HCT116 (cell line): Measurements from ENCODE around the gene KCNH3. TPM values are rescaled to one million over a fixed set of nuclear protein-coding genes. Genes with fewer than 3 reads are reported as not detected.

Source experiments
- ATAC-seq: fragments of 200-7000 bp; cut with Tn5 transposase; 2 replicates; pipeline ENCODE4 v1.9.1; 2020; ENCODE audit warnings: mild to moderate bottlenecking, moderate library complexity
- BruUV-seq: library from RNA; stranded (reverse); fragments of 400-500 nt; replicated peaks from 2 replicates; lab custom pipeline; 2021; lab: Mats Ljungman, UMichigan
- CTCF ChIA-PET: fragments of 300-600 bp; sonication (Branson Sonifier 250); formaldehyde crosslinking; loops from one replicate; lab custom pipeline; 2021; ENCODE audit warnings: antibody characterized with exemption; lab: Charles Lee
- POLR2A ChIA-PET: fragments of 300-600, 350-600 bp; sonication (Branson Sonifier 250); formaldehyde crosslinking; loops from one replicate; lab custom pipeline; 2021; ENCODE audit warnings: antibody characterized with exemption; lab: Charles Lee
- RAD21 ChIA-PET, 2 experiments: fragments of 300-600 bp; sonication (Branson Sonifier 250); formaldehyde crosslinking; loops; one replicate each; lab custom pipeline; 2023; ENCODE audit warnings: low total read pairs in 2 of 2; ENCODE audit not compliant: uncharacterized antibody in 2 of 2, unreplicated experiment in 2 of 2, low non-redundant PET in 1 of 2; lab: Charles Lee
- DNase-seq: peaks from one replicate; pipeline ENCODE4 v3.0.0-alpha.2; 2010; ENCODE audit warnings: low read depth, low spot score
- H2AFZ ChIP-seq: fragments of 200-600 bp; shearing (Covaris generic), sonication (generic); 2 replicates; pipeline ENCODE4 v1.6.1; 2017; ENCODE audit warnings: low read depth, mixed run types, mixed read lengths, antibody characterized with exemption, low read length; ENCODE audit not compliant: poor library complexity, severe bottlenecking
- H3K27ac ChIP-seq: 2 replicates; pipeline ENCODE4 v1.5.1; 2012; ENCODE audit warnings: low read depth, low read length
- H3K27me3 ChIP-seq: fragments of 200-600 bp; sonication (generic); 2 replicates; pipeline ENCODE4 v1.6.1; 2016; ENCODE audit warnings: mixed run types, low read length, mixed read lengths; ENCODE audit not compliant: insufficient read depth
- H3K36me3 ChIP-seq, 2 experiments: fragments of 200-500 bp in 1 of 2; fragments of 200-600 bp in 1 of 2; sonication (Bioruptor generic) in 1 of 2; sonication (generic) in 1 of 2; 2 replicates each; pipeline versions ENCODE4 v1.5.1 to v1.6.1; 2014 to 2016; ENCODE audit warnings: low read length in 2 of 2, inconsistent platforms in 1 of 2, mixed read lengths in 1 of 2, mixed run types in 1 of 2; ENCODE audit not compliant: insufficient read depth in 2 of 2, control insufficient read depth in 1 of 2
- H3K4me1 ChIP-seq, 2 experiments: fragments of 200-600 bp in 1 of 2; sonication (generic) in 1 of 2; 2 replicates each; pipeline versions ENCODE4 v1.5.1 to v1.6.1; 2012 to 2017; ENCODE audit warnings: low read length in 2 of 2, inconsistent platforms in 1 of 2, mild to moderate bottlenecking in 1 of 2, mixed read lengths in 1 of 2, mixed run types in 1 of 2, moderate library complexity in 1 of 2; ENCODE audit not compliant: insufficient read depth in 2 of 2, control insufficient read depth in 1 of 2
- H3K4me2 ChIP-seq: fragments of 200-600 bp; sonication (generic); 2 replicates; pipeline ENCODE4 v1.6.1; 2017; ENCODE audit warnings: mixed run types, low read length, mixed read lengths
- H3K4me3 ChIP-seq, 2 experiments: fragments of 200-600 bp in 1 of 2; sonication (generic) in 1 of 2; replicated peaks in 1 of 2; 2 replicates each; pipeline ENCODE4 v1.5.1; 2011 to 2016; ENCODE audit warnings: low read length in 2 of 2, control low read depth in 1 of 2, low read depth in 1 of 2, mild to moderate bottlenecking in 1 of 2, mixed read lengths in 1 of 2, mixed run types in 1 of 2
- H3K79me2 ChIP-seq: fragments of 200-600 bp; sonication (generic); 2 replicates; pipeline ENCODE4 v1.6.1; 2017; ENCODE audit warnings: mild to moderate bottlenecking, mixed run types, low read length, moderate library complexity, mixed read lengths; ENCODE audit not compliant: insufficient read depth
- H3K9ac ChIP-seq: fragments of 200-600 bp; sonication (generic); 2 replicates; pipeline ENCODE4 v1.6.1; 2016; ENCODE audit warnings: low read length, mixed read lengths
- H3K9me2 ChIP-seq: fragments of 200-600 bp; sonication (generic), shearing (Covaris generic); 2 replicates; pipeline ENCODE4 v1.6.1; 2017; ENCODE audit warnings: mixed run types, mild to moderate bottlenecking, moderate library complexity; ENCODE audit not compliant: insufficient read depth
- H3K9me3 ChIP-seq, 2 experiments: fragments of 200-500 bp in 1 of 2; fragments of 200-600 bp in 1 of 2; sonication (Bioruptor generic) in 1 of 2; sonication (generic) in 1 of 2; 2 replicates each; pipeline ENCODE4 v1.6.1; 2014 to 2017; ENCODE audit warnings: low read length in 2 of 2, mixed read lengths in 2 of 2, inconsistent platforms in 1 of 2, low read depth in 1 of 2, mild to moderate bottlenecking in 1 of 2, mixed run types in 1 of 2, moderate library complexity in 1 of 2; ENCODE audit not compliant: control insufficient read depth in 1 of 2, insufficient read depth in 1 of 2
- H4K20me1 ChIP-seq: fragments of 200-600 bp; sonication (generic), shearing (Covaris generic); 2 replicates; pipeline ENCODE4 v1.6.1; 2017; ENCODE audit warnings: mixed run types, mild to moderate bottlenecking, moderate library complexity; ENCODE audit not compliant: insufficient read depth
- CEBPB ChIP-seq: IDR thresholded peaks from 2 replicates; pipeline ENCODE4 v1.6.1; 2012; ENCODE audit warnings: low read depth
- CTCF ChIP-seq, 3 experiments: fragments of 200-600 bp in 1 of 3; sonication (generic) in 1 of 3; IDR thresholded peaks in 2 of 3; conservative IDR thresholded peaks in 1 of 3; 2 replicates each; pipeline ENCODE4 v1.5.1; 2012 to 2017; ENCODE audit warnings: low read depth in 2 of 3, low read length in 2 of 3, antibody characterized with exemption in 1 of 3, borderline replicate concordance in 1 of 3, control low read depth in 1 of 3, mild to moderate bottlenecking in 1 of 3, mixed read lengths in 1 of 3, mixed run types in 1 of 3, moderate library complexity in 1 of 3; ENCODE audit not compliant: insufficient read depth in 1 of 3
- ELF1 ChIP-seq: IDR thresholded peaks from 2 replicates; pipeline ENCODE4 v1.6.1; 2012; ENCODE audit warnings: low read depth, borderline replicate concordance
- EZH2phosphoT487 ChIP-seq: fragments of 200-600 bp; IDR thresholded peaks from 2 replicates; pipeline ENCODE4 v1.6.1; 2018; ENCODE audit warnings: antibody characterized with exemption, borderline replicate concordance
- JUND ChIP-seq: IDR thresholded peaks from 2 replicates; pipeline ENCODE4 v1.6.1; 2012
- MAX ChIP-seq: IDR thresholded peaks from 2 replicates; pipeline ENCODE4 v1.6.1; 2012
- RAD21 ChIP-seq: IDR thresholded peaks from 2 replicates; pipeline ENCODE4 v1.6.1; 2012; ENCODE audit warnings: low read depth, mild to moderate bottlenecking
- SIN3A ChIP-seq: IDR thresholded peaks from 2 replicates; pipeline ENCODE4 v1.6.1; 2012; ENCODE audit warnings: low read depth
- ZNF274 ChIP-seq: fragments of 200-500 bp; sonication (Bioruptor generic); IDR thresholded peaks from 2 replicates; pipeline ENCODE4 v1.6.1; 2014; ENCODE audit warnings: mild to moderate bottlenecking, low read depth, low read length, inconsistent platforms
- intact Hi-C: fragments of 100-400 bp; cut with micrococcal nuclease; formaldehyde crosslinking; loops from 2 replicates; pipeline ENCODE4 v1.10.0; 2022
- total RNA-seq: library from RNA; stranded (reverse); gene quantifications from one replicate; pipeline ENCODE4 v1.2.1, GENCODE V29; 2021; ENCODE audit not compliant: unreplicated experiment

KCNH3 gene
- total RNA-seq, 1 experiment from 2014 or later = 35.3 TPM

DNA sequence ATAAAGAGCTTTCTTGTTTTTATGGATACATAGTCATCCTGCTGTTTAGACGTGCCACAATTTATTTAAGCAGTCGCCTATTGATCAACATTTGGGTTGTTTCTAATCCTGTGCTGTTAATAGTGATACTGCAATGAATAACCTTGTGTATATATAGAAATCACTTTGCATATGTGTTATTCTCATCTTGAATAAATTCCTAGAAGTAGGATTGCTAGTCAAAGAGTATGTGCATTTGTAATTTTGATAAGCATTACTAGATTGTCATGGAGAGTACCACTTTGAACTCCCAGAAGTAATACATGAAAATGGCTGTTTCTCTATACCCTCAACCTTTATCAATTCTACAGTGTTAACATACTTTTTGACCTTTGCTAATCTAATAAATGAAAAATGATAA lies 44.9 kb upstream of the KCNH3 start:
- POLR2A ChIA-PET = no interaction called here
- RAD21 ChIA-PET = no interaction called here
- Histone ChIP-seq H3K36me3 (peaks cover 8 to 18% of the 10 kb centered on the region in 2 experiments; a peak in 3 of 4 replicates), H3K9me3 (no peaks in the 10 kb centered on the region), H3K9me2 (no peaks in the 10 kb centered on the region), H2AFZ (no peak overlapping the region), H3K9ac (no peak overlapping the region), H4K20me1 (no peaks in the 10 kb centered on the region), H3K4me3 (no peak overlapping the region), H3K27me3 (no peaks in the 10 kb centered on the region), H3K27ac (no peak overlapping the region), H3K4me1 (peaks cover 37 to 39% of the 10 kb centered on the region in 2 experiments), H3K4me2 (no peak overlapping the region), H3K79me2 (no peaks in the 10 kb centered on the region; the same call in 1 of the 2 replicates)
- BruUV-seq = no TSS peak
- DNase-seq = no peak
- intact Hi-C loops = no loop called here
- CTCF ChIA-PET = no interaction called here
- ATAC-seq = no peak
- no peak for TF ChIP-seq MAX

DNA sequence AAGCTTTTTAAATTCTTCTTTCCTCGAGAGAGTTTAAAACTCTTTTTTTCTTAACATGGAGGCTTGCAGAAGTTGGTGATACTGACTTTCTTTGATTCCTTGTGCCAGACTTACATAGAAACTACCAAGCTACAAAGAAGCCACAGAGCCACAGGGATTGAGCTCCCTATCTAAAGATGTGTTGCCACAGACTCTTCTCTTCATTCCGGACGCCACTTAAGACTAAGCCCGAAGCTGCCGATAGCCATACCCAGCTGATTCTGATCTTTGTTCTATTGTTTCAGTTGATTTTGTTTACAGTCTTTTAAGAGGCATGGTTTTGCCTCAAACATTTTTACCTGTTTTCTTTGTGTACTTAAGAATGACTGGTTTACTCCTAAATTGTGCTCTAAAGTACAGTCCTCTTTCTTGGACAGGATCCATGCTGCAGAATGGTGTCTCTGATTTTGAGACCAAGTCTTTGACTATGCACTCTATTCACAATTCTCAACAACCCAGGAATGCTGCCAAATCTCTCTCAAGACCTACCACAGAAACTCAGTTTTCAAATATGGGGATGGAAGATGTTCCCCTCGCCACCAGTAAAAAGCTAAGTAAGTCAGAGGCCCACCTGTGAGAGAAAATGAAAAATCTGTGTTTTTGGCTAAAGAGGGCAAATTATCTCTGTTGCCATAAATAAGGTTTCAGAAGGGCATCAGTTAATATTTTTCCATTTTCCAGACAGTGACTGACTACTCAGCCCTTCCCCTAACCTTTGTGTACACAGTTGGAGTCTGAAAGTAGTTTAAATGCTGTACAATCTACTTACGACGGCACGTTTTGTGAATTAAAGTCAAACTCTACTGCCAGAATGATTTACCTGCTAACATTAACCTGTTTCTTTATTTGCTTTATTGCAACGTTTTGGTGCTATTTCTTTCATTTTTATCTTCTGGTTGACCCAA lies 42.1 kb upstream of the KCNH3 start:
- no peak for ATAC-seq

More for the DNA sequence above, 42.1 kb upstream of the KCNH3 start:
- Histone ChIP-seq H3K4me1 (peaks cover 21 to 22% of the 10 kb centered on the region in 2 experiments), H2AFZ (no peak overlapping the region), H4K20me1 (no peaks in the 10 kb centered on the region), H3K27ac (peak overlapping the region; percentile 23; the same call in 1 of the 2 replicates), H3K9me2 (no peaks in the 10 kb centered on the region), H3K4me3 (no peak overlapping the region), H3K9me3 (no peaks in the 10 kb centered on the region), H3K79me2 (no peaks in the 10 kb centered on the region; the same call in 1 of the 2 replicates), H3K27me3 (no peaks in the 10 kb centered on the region), H3K9ac (no peak overlapping the region), H3K36me3 (peaks cover 12 to 25% of the 10 kb centered on the region in 2 experiments; a peak in 3 of 4 replicates), H3K4me2 (no peak overlapping the region)
- no peak for TF ChIP-seq ZNF274
- TF ChIP-seq SIN3A = no peak
- TF ChIP-seq CTCF (IDR thresholded peaks at IDR 0.05 in 2 of 3, conservative IDR thresholded peaks at IDR 0.05 in 1 of 3; ENCODE audit: borderline replicate concordance in 1 of 3, insufficient read depth in 1 of 3, low read depth in 2 of 3, low read length in 2 of 3) = no peak
- TF ChIP-seq CEBPB = no peak
- TF ChIP-seq JUND = no peak
- no peak for TF ChIP-seq ELF1
- no peak for TF ChIP-seq EZH2phosphoT487
- TF ChIP-seq RAD21 = no peak
- no TSS peak for BruUV-seq
- intact Hi-C loops = no loop called here
- ChIA-PET RAD21 (no interaction called here), CTCF (interaction anchor here (1.2 kb wide), 1 partner anchor 88 kb away, joined by 3 read pairs; no protein-coding TSS in a partner anchor), POLR2A (interaction anchor here (1.0 kb wide), 2 partner anchors 9 to 11 kb away, joined by 3 to 4 read pairs; no protein-coding TSS in a partner anchor)
- no peak for DNase-seq
